GM19328 (cell line): Measurements from ENCODE around the gene THSD4.

Experiments
- ATAC-seq: cut with Tn5 transposase; IDR thresholded peaks from one replicate; pipeline ENCODE4 v1.9.1; 2021; ENCODE audit warnings: mild to moderate bottlenecking, moderate library complexity; ENCODE audit not compliant: unreplicated experiment

The THSD4 gene

GRCh38 chr15:71114887-71115566 is at the start of gene THSD4:
Gene THSD4 (plus strand): TSS chr15:71115471.
- peak; percentile 60 for ATAC-seq

DNA sequence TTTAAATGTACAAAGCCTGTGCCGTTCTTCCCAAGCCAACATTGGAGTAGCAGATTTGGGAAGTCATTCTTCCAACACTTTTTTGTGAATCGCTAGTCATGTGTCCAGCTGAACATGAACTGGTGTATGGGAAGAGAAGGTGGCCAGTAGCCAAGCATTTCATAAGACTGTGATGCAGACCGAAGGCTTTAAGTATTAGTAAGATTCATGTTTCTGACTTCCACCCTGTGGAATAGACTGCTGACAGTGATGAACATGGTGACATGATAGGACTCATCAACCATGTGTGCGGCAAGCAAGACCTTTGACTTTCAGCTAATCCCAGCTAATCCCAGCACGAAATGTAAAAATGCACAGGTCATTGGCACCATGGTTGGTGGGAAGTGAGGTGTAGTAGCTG is 48.3 kb upstream of the THSD4 start:
- ATAC-seq, result no peak

GRCh38 chr15:71069693-71070092 is 45.6 kb upstream of the THSD4 start:
- no peak for ATAC-seq

DNA sequence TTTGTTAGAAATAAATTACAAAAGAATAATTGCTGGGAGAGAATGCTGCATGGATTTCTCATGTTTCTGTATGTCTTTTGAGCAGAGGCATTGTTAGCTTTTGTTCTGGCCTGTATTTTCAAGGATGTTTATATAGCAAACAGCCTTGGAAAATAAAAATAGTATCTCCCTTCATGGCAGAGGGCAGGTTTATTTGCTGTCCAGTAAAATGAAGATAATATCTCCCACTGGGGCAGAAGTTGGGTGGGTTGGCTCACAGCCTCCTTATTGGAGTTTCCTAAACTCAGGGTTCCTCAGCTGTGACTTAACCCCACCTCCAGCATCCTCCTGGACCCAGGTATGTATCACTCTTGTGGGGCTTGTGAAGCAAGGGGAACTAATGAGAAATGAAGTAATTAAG is 43.7 kb upstream of the THSD4 start:
- no peak for ATAC-seq

DNA sequence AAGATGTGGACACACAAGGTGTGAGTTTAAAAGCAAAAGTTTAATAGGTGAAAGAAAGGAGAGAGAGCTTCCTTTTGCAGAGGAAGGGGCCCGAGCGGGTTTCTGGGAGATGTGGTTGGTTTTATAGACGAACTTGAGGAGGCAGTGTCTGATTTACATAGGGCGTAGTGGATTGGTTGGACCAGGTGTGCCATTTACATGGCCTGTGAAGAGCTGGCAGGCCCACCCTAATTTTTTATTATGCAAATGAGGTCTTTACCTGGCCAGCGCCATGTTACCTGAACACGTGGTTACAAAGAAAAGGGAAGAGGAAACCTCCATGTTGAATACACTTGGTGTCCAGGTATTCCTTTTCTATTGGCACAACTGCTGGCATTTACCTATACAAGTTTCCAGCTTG is 42.8 kb upstream of the THSD4 start:
- no peak for ATAC-seq

- no peak for ATAC-seq
Observed at GRCh38 chr15:71078506-71079207, 36.6 kb upstream of the THSD4 start.

DNA sequence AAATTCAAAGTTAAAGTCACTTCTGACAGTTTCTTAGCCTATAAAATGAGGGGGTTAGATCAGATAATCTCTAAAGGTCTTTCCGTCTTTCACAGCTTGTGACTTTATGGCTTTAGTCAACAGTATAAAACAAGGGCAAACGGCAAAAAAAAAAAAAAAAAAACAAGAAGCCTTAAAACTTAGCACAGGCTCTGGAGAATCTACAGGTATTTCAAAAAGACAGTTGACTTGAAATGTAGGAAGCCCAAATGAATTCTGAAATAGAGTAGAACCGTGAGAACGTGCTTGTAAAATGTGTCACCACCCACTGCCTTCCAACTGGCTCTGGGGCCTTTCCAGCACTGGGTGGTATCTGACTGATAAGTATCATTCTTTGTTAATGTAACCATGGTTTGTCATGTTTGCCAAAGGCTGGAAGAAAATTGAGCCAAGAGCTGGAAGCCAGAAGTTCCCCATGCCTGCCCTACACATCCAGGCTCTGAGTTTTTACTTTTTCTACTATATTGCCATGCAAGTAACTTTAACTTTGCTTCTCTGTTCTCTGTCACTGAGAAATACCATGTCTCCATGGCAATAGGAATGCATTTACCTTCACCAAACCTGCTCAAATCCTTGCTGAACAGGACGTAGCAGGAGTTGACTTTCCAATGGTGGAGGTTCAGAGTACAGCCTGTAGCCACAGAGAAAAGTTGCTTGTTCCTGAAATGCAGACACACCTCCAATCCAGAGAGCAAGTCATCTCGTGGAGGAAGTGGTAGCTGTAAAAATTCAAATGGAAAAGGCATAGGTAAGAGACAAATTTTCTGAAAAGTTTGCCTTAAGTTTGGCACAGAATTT is 35.8 kb upstream of the THSD4 start:
- no peak for ATAC-seq

GRCh38 chr15:71080166-71080565 is 35.1 kb upstream of the THSD4 start:
- ATAC-seq, result no peak

GRCh38 chr15:71080705-71081104 is 34.6 kb upstream of the THSD4 start:
- ATAC-seq, result no peak

DNA sequence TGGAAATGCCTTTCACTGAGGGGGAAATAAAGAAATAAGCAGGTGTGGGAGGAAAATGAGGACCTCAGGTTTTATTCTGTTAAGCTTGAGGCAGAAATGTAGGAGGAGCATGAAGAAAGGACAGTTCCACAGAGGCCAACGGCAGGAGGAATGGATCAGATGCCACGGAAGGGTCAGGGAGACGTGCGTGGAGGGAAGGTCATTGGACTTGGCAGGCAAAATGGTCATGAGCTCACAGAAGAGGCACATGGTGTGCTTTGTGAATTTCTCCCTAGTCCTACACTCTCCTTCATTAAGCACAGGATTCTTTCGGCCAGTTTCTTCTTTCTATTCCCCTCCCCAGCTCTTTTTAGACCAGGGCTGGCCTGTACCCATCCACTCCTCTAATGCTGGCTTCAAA is 32.5 kb upstream of the THSD4 start:
- ATAC-seq, result no peak

DNA sequence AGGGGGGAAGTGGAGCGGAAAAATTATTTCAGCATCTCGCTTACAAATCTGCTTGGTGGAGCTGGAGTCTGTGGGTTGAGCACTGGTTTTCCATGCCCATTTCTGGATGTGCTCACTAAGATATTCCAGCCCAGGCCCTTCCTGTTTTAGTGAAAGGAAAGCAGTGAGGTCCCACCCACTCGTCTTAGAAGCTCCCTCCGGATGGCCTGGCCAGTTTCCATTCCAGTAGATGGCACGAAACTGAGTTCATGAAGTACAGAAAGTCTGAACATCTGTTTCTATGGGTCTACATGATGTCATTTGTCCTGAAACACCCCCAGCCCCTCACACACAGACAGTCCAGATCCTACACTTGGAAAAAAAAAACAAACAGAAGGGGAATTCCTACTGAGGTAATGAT is 31.9 kb upstream of the THSD4 start:
- ATAC-seq, result no peak

- no peak for ATAC-seq
Observed at GRCh38 chr15:71084264-71084663, 31.0 kb upstream of the THSD4 start.

- no peak for ATAC-seq
Observed at GRCh38 chr15:71085809-71086208, 29.5 kb upstream of the THSD4 start.

GRCh38 chr15:71088155-71088554 is 27.1 kb upstream of the THSD4 start:
- ATAC-seq, result no peak

DNA sequence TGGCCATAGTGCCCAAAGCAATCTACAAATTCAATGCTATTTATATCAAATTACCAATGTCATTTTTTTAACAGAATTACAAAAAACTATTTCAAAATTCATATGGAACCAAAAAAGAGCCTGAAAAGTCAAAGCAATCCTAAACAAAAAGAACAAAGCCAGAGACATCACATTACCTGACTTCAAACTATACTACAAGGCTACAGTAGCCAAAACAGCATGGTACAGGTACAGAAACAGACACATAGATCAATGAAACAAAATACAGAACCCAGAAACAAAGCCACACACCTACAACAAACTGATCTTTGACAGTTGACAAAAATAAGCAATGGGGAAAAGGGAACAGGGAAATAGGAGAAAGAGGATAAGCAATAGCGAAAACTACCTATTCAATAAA is 26.6 kb upstream of the THSD4 start:
- ATAC-seq, result no peak

GRCh38 chr15:71089801-71090200 is 25.5 kb upstream of the THSD4 start:
- ATAC-seq, result no peak

GRCh38 chr15:71091601-71092000 is 23.7 kb upstream of the THSD4 start:
- no peak for ATAC-seq

DNA sequence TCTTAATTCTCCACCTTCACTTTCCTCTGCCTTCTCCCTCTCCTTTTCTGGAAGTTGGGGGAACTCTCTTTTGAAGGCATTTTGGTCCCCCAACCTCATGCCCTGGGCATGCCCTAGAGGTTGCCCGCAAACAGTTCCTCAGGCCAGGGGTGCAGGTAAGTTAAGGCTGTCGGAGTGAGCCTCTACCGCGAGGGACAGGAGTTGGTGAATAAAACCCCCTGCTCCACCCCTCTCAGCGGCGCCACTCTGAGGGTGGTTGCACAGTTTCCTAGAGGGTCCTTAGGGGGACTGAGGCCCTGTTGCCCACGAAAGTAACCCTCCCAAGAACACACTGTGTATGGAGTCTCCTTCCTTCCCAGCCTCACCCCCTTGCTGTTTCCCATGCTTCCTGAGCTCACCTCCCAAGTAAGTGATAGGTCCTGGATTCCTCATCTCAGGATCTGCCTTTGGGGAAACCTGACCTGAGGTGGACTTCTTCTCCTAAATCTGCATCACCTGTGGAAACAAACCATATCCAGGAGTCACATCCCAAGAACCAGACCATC is 23.1 kb upstream of the THSD4 start:
- ATAC-seq, result no peak

DNA sequence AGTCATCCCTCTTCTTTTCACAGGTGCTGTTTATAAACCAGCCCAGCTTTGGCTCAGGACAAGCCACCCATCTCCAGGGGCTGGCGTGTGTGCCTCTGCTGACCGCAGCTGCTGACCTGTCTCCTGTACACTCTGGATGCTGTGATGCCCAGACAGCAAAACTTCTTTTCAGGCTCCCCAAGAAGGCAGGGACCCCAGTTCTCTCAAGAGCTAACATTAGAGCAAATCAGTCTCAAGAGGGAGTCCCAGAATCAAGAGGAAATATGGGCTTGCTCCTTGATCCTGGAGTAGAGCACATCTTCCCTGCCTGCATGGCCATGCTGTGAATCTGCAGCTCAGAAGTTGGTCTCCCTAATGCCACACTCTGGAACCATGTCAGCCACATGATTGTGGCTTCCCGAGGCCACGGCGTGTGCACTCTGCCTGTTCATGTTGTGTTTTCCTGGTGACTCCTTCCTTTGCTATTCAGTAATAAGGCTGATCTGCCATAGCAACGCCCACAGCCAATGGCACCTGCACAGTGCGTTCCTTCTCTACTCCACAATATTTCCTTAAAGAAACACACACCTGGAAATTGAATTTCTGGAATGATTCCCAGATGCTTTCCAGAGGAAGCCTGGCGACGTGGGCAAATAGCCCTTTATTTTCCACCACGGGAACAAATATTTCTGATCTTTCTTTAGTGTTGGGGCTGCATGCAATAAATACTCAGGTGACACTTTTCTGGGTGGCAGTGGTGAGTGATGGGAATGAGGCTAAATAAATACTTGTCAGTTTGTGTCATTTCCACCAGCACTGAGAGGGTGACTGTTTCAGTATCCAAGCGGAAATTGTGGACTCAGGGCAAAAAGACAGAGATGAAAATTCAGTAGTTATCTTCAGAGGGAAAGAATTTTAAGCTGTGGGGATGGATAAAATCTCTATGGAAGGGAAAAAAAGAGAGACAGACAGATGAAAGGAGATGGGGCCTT is 21.9 kb upstream of the THSD4 start:
- ATAC-seq, result no peak

DNA sequence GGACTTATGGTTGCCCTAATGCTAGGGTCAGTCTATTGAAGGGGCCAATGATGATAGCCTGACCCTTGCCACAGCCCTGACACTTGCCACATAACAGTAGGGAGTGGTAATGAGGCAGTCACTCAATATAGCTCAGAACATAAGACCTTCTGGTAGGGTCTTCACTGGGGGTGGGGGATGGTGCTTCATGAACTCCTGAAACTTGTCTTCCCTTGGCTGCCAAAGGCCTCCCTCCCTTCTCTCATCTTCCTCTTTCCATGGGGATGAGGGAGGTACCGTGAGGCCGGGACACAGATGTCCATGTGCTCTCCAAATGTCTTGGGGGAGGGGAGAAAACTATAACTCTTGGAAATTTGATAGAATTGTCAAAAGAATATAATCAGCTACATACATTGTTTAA is 21.1 kb upstream of the THSD4 start:
- no peak for ATAC-seq
